Measurements from ENCODE around the gene DCDC2B.
"Not testable (repeated sequence)": the region's sequence is repeated elsewhere in the genome, so short reads cannot be mapped to it uniquely, and the experiment has no call there.

Gene DCDC2B

GRCh38 chr1:32208891-32209328, at the start of gene DCDC2B:
Gene DCDC2B, plus strand, starts transcription at chr1:32209089. Its CDS starts 5 bp downstream, at chr1:32209094.
- DNase-seq (ENCODE audit: low read depth in 2 of 2, low spot score in 1 of 2): no peak

- no peak for DNase-seq (ENCODE audit: low read depth in 2 of 2, low spot score in 1 of 2)
Measured at GRCh38 chr1:32159189-32159588, 49.7 kb upstream of the DCDC2B start.

GRCh38 chr1:32163405-32163804, 45.5 kb upstream of the DCDC2B start:
- no peak for DNase-seq (ENCODE audit: low read depth in 2 of 2, low spot score in 1 of 2)

GRCh38 chr1:32165633-32166032, 43.3 kb upstream of the DCDC2B start:
- not testable (repeated sequence) for DNase-seq (ENCODE audit: low read depth in 2 of 2, low spot score in 1 of 2)

GRCh38 chr1:32170991-32171390, 37.9 kb upstream of the DCDC2B start:
- no peak for DNase-seq (ENCODE audit: low read depth in 2 of 2, low spot score in 1 of 2)

GRCh38 chr1:32172621-32173245, 36.2 kb upstream of the DCDC2B start:
- DNase-seq (ENCODE audit: low read depth in 2 of 2, low spot score in 1 of 2): no peak

- DNase-seq (ENCODE audit: low read depth in 2 of 2, low spot score in 1 of 2): no peak
Measured at GRCh38 chr1:32178380-32179192, 30.3 kb upstream of the DCDC2B start.

- no peak for DNase-seq (ENCODE audit: low read depth in 2 of 2, low spot score in 1 of 2)
Measured at GRCh38 chr1:32179193-32179442, 29.8 kb upstream of the DCDC2B start.

GRCh38 chr1:32179443-32180185, 29.3 kb upstream of the DCDC2B start, which contains the start of gene TXLNA:
Gene TXLNA, plus strand, starts transcription at chr1:32179675. Its CDS starts 671 bp downstream, at chr1:32180346.
- peak; percentile 71 to 79 for DNase-seq (ENCODE audit: low read depth in 2 of 2, low spot score in 1 of 2)

GRCh38 chr1:32180186-32181060, 28.5 kb upstream of the DCDC2B start:
- DNase-seq (ENCODE audit: low read depth in 2 of 2, low spot score in 1 of 2): no peak

GRCh38 chr1:32181065-32181464, 27.8 kb upstream of the DCDC2B start:
- no peak for DNase-seq (ENCODE audit: low read depth in 2 of 2, low spot score in 1 of 2)

GRCh38 chr1:32181563-32181962, 27.3 kb upstream of the DCDC2B start:
- DNase-seq (ENCODE audit: low read depth in 2 of 2, low spot score in 1 of 2): no peak

GRCh38 chr1:32182060-32182459, 26.8 kb upstream of the DCDC2B start:
- no peak for DNase-seq (ENCODE audit: low read depth in 2 of 2, low spot score in 1 of 2)

GRCh38 chr1:32184650-32185049, 24.2 kb upstream of the DCDC2B start:
- no peak for DNase-seq (ENCODE audit: low read depth in 2 of 2, low spot score in 1 of 2)

- no peak for DNase-seq (ENCODE audit: low read depth in 2 of 2, low spot score in 1 of 2)
Measured at GRCh38 chr1:32186077-32186476, 22.8 kb upstream of the DCDC2B start.

GRCh38 chr1:32186491-32186890, 22.4 kb upstream of the DCDC2B start:
- no peak for DNase-seq (ENCODE audit: low read depth in 2 of 2, low spot score in 1 of 2)

- no peak for DNase-seq (ENCODE audit: low read depth in 2 of 2, low spot score in 1 of 2)
Measured at GRCh38 chr1:32187850-32188249, 21.0 kb upstream of the DCDC2B start.

- no peak for DNase-seq (ENCODE audit: low read depth in 2 of 2, low spot score in 1 of 2)
Measured at GRCh38 chr1:32192220-32192948, 16.5 kb upstream of the DCDC2B start.

GRCh38 chr1:32194984-32195383, 13.9 kb upstream of the DCDC2B start:
- DNase-seq (ENCODE audit: low read depth in 2 of 2, low spot score in 1 of 2): no peak

GRCh38 chr1:32195531-32195930, 13.4 kb upstream of the DCDC2B start:
- no peak for DNase-seq (ENCODE audit: low read depth in 2 of 2, low spot score in 1 of 2)

All from stimulated activated CD8-positive, alpha-beta memory T cell treated with anti-CD3 and anti-CD28 coated beads, Interleukin-4, amount 100 ng/mL, for 4 hours (primary cell).